Measurements from ENCODE around the gene METRN. TPM values are rescaled to one million over a fixed set of nuclear protein-coding genes. Genes with fewer than 3 reads are reported as not detected.

The METRN gene
- total RNA-seq, 2 experiments from 2014 or later: 8.2 to 11.0 TPM

DNA sequence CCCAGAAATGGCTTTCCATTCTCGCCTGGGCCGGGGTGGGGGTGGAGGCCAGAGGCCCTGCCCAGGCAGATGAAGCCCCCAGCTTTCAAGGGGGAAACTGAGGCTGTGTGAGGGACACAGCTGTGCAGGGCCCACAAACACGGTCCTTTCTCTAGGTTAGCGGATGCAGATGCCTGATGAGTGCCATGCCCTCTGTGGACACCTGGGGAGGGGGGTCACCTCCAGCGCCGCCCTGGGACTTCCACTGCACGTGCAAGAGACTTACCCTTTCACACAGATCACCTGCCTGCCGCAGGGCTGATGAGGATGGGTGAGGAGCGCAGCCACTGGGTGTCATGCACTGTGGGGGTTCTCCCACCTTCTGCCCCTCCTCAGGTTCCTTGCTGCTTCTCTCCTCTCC lies 3.5 kb downstream of the METRN start:
- no peak overlapping the region for H3K4me3 Mint-ChIP-seq
- H3K27me3 Mint-ChIP-seq (ENCODE audit: low read depth): peaks cover 8% of the 10 kb centered on the region
- no peak for DNase-seq
- H3K27ac Mint-ChIP-seq: no peak overlapping the region
- intact Hi-C loops (cut with micrococcal nuclease): no loop called here
- no peaks in the 10 kb centered on the region for H3K36me3 Mint-ChIP-seq (ENCODE audit: low read depth)
- H3K9me3 Mint-ChIP-seq: no peaks in the 10 kb centered on the region
- peaks cover 16% of the 10 kb centered on the region for H3K4me1 Mint-ChIP-seq (ENCODE audit: low read depth)
- CTCF ChIA-PET: no interaction called here

GRCh38 chr16:718922-719321 lies 4.0 kb downstream of the METRN start:
- no peak for DNase-seq
- CTCF ChIA-PET: no interaction called here
- no peak overlapping the region for H3K27ac Mint-ChIP-seq
- H3K36me3 Mint-ChIP-seq (ENCODE audit: low read depth): no peaks in the 10 kb centered on the region
- H3K27me3 Mint-ChIP-seq (ENCODE audit: low read depth): peaks cover 6% of the 10 kb centered on the region
- intact Hi-C loops (cut with micrococcal nuclease): no loop called here
- H3K4me1 Mint-ChIP-seq (ENCODE audit: low read depth): peaks cover 17% of the 10 kb centered on the region
- peak overlapping the region; percentile 55 for H3K4me3 Mint-ChIP-seq
- no peaks in the 10 kb centered on the region for H3K9me3 Mint-ChIP-seq

- intact Hi-C loops (cut with micrococcal nuclease): loop anchor here (2.0 to 5.0 kb wide), 2 partner anchors 21 to 38 kb away; partner anchors contain the start of genes CIAO3, JMJD8 and STUB1
- H3K27ac Mint-ChIP-seq: peak overlapping the region; percentile 69
- no peaks in the 10 kb centered on the region for H3K36me3 Mint-ChIP-seq (ENCODE audit: low read depth)
- peaks cover 2% of the 10 kb centered on the region for H3K27me3 Mint-ChIP-seq (ENCODE audit: low read depth)
- no peak for DNase-seq
- peak overlapping the region; percentile 82 for H3K4me3 Mint-ChIP-seq
- H3K9me3 Mint-ChIP-seq: no peaks in the 10 kb centered on the region
- CTCF ChIA-PET: interaction anchor here (0.7 to 3.7 kb wide), 7 partner anchors 8 to 86 kb away, joined by 3 to 25 read pairs (median 5); partner anchors contain the start of gene CIAO3
- peaks cover 17% of the 10 kb centered on the region for H3K4me1 Mint-ChIP-seq (ENCODE audit: low read depth)
These were observed 5.0 kb downstream of the METRN start for GRCh38 chr16:719815-720446.

DNA sequence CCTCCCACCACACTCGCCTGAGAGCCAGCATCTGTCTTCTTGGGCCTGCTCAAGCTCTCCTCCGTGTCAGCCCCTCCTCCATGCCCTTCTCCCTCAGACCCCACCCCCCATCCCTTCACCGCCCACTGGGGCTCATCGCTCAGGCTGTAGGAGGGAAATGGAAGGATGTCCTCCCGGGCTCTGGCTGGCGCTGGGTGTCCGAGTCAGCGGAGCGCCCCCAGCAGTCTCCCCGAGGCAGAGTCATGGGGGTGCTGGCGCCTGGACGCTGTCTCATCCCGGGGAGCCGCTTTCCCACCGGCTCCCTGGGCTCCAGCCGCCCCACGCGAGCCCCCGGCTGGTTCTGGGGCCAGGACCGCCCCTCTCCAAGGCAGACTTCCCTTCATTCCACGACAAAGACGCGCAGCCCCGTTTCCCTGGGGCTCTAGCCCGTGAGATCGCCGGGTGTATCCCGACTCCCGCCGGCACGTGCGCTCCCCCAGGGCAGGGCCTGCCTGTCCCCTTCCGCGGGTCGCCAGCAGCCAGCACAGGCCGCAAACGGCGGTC lies 5.6 kb downstream of the METRN start:
- DNase-seq: peak; percentile 73
- peaks cover 17% of the 10 kb centered on the region for H3K4me1 Mint-ChIP-seq (ENCODE audit: low read depth)
- peak overlapping the region; percentile 82 for H3K4me3 Mint-ChIP-seq
- peak overlapping the region; percentile 69 for H3K27ac Mint-ChIP-seq
- intact Hi-C loops (cut with micrococcal nuclease): loop anchor here (2.0 to 5.0 kb wide), 2 partner anchors 20 to 38 kb away; partner anchors contain the start of genes CIAO3, JMJD8 and STUB1
- H3K9me3 Mint-ChIP-seq: no peaks in the 10 kb centered on the region
- H3K27me3 Mint-ChIP-seq (ENCODE audit: low read depth): peaks cover 2% of the 10 kb centered on the region
- H3K36me3 Mint-ChIP-seq (ENCODE audit: low read depth): no peaks in the 10 kb centered on the region
- CTCF ChIA-PET: interaction anchor here (0.7 to 3.7 kb wide), 8 partner anchors 9 to 122 kb away, joined by 3 to 25 read pairs (median 4); partner anchors contain the start of gene CIAO3

DNA sequence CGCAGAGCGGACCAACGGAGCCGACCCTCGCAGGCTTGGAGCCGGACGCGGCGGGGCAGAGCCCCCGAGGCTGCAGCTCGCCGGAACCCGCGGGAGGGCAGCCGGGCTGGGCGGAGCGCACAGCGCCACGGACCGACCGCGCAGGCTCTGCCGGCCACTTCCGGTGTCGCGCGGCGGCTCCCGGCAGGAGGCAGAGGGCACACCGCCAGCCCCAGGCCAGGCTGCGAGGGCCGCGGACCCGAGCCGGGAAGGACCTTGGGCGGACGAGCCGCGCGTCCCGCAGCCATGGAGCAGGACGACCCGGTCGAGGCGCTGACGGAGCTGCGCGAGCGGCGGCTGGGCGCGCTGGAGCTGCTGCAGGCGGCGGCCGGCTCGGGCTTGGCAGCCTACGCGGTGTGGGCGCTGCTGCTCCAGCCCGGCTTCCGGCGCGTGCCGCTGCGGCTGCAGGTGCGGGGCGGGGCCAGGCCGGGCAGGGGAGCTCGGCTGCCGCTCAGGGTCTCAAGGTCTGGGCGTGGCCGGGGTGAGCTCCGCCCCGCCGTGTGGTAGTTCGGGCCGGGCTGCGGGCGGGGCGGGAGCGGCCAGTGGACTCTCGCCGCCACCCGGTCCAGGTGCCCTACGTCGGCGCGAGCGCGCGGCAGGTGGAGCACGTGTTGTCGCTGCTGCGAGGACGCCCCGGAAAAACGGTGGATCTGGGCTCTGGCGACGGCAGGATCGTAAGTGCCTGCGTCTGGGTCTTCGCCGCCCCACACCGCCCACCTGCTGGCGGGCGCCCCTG lies 6.3 kb downstream of the METRN start, which contains the start of gene ANTKMT:
Gene ANTKMT (plus strand): TSS at position 157 of the 775 bp plus-strand sequence. CDS start 129 bp downstream, at position 286.
- Mint-ChIP-seq H3K4me3 (peak within 1 kb of the TSS; percentile 82), H3K9me3 (no peaks in the 10 kb centered on the region), H3K36me3 (ENCODE audit: low read depth) (no peaks in the 10 kb centered on the region), H3K4me1 (ENCODE audit: low read depth) (peaks cover 17% of the 10 kb centered on the region), H3K27ac (peak within 1 kb of the TSS; percentile 69), H3K27me3 (ENCODE audit: low read depth) (no peaks in the 10 kb centered on the region)
- intact Hi-C loops (cut with micrococcal nuclease): loop anchor here (2.0 to 5.0 kb wide), 2 partner anchors 20 to 39 kb away; partner anchors contain the start of genes CIAO3, JMJD8 and STUB1
- peak; percentile 76 for DNase-seq
- CTCF ChIA-PET: interaction anchor here (0.7 to 3.7 kb wide), 3 partner anchors 9 to 123 kb away, joined by 3 to 25 read pairs (median 13); partner anchors contain the start of gene CIAO3

DNA sequence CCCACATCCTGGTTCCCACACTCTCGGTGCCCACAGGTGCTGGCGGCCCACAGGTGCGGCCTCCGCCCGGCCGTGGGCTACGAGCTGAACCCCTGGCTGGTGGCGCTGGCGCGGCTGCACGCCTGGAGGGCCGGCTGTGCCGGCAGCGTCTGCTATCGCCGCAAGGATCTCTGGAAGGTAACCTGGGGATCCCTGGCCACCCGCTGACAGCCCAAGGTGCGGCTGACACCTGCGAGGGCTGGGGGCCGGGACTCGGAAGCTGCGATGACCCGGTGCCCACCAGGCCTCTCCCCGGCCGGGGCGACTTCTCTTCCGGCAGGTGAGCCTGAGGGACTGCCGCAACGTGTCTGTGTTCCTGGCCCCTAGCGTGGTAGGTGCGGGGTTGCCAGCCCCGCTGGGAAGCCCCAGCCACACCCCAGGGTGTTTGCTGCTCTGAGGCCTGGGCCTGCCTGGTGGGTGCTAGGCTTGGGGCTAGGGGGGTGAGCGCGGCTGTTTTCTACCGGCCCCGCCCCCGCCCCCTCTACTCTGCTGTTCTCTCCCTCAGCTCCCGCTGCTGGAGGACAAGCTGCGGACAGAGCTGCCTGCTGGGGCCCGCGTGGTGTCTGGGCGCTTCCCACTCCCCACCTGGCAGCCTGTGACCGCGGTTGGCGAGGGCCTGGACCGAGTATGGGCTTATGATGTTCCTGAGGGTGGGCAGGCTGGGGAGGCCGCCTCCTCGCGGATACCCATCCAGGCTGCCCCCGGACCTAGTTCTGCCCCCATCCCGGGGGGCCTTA lies 7.0 kb downstream of the METRN start:
- CTCF ChIA-PET: interaction anchor here (1.0 to 3.7 kb wide), 3 partner anchors 10 to 19 kb away, joined by 3 to 25 read pairs (median 13); partner anchors contain the start of gene CIAO3
- no peak for DNase-seq
- Mint-ChIP-seq H3K4me1 (ENCODE audit: low read depth) (peaks cover 17% of the 10 kb centered on the region), H3K36me3 (ENCODE audit: low read depth) (no peaks in the 10 kb centered on the region), H3K27ac (no peak overlapping the region), H3K4me3 (peak overlapping the region; percentile 49), H3K27me3 (ENCODE audit: low read depth) (no peaks in the 10 kb centered on the region), H3K9me3 (no peaks in the 10 kb centered on the region)
- intact Hi-C loops (cut with micrococcal nuclease): loop anchor here (2.0 to 5.0 kb wide), 2 partner anchors 19 to 40 kb away; partner anchors contain the start of genes CIAO3, JMJD8 and STUB1

- H3K4me1 Mint-ChIP-seq (ENCODE audit: low read depth): peaks cover 17% of the 10 kb centered on the region
- H3K27ac Mint-ChIP-seq: no peak overlapping the region
- H3K36me3 Mint-ChIP-seq (ENCODE audit: low read depth): no peaks in the 10 kb centered on the region
- CTCF ChIA-PET: interaction anchor here (1.0 to 3.7 kb wide), 3 partner anchors 11 to 18 kb away, joined by 3 to 25 read pairs (median 5); partner anchors contain the start of gene CIAO3
- H3K27me3 Mint-ChIP-seq (ENCODE audit: low read depth): no peaks in the 10 kb centered on the region
- intact Hi-C loops (cut with micrococcal nuclease): loop anchor here (5.0 kb wide), 1 partner anchor 41 kb away; the partner anchor contains the start of genes JMJD8 and STUB1
- peak overlapping the region; percentile 49 for H3K4me3 Mint-ChIP-seq
- no peaks in the 10 kb centered on the region for H3K9me3 Mint-ChIP-seq
- no peak for DNase-seq
These were observed 8.1 kb downstream of the METRN start for GRCh38 chr16:722835-723633.

- Mint-ChIP-seq H3K4me1 (ENCODE audit: low read depth) (peaks cover 17% of the 10 kb centered on the region), H3K4me3 (no peak overlapping the region), H3K36me3 (ENCODE audit: low read depth) (no peaks in the 10 kb centered on the region), H3K9me3 (no peaks in the 10 kb centered on the region), H3K27me3 (ENCODE audit: low read depth) (no peaks in the 10 kb centered on the region), H3K27ac (no peak overlapping the region)
- intact Hi-C loops (cut with micrococcal nuclease): loop anchor here (5.0 kb wide), 1 partner anchor 41 kb away; the partner anchor contains the start of genes JMJD8 and STUB1
- DNase-seq: no peak
- CTCF ChIA-PET: interaction anchor here (1.6 kb wide), 1 partner anchor 11 kb away, joined by 5 read pairs; no protein-coding TSS in a partner anchor
These were observed 8.8 kb downstream of the METRN start for GRCh38 chr16:723695-724094.

- CTCF ChIA-PET: interaction anchor here (0.5 to 2.5 kb wide), 5 partner anchors 8 to 596 kb away, joined by 3 to 14 read pairs (median 5); partner anchors contain the start of gene CIAO3
- Mint-ChIP-seq H3K4me1 (ENCODE audit: low read depth) (peaks cover 13% of the 10 kb centered on the region), H3K27me3 (ENCODE audit: low read depth) (no peaks in the 10 kb centered on the region), H3K4me3 (no peak overlapping the region), H3K36me3 (ENCODE audit: low read depth) (no peaks in the 10 kb centered on the region), H3K27ac (no peak overlapping the region), H3K9me3 (no peaks in the 10 kb centered on the region)
- DNase-seq: no peak
- intact Hi-C loops (cut with micrococcal nuclease): loop anchor here (5.0 kb wide), 1 partner anchor 42 kb away; the partner anchor contains the start of genes JMJD8 and STUB1
These were observed 9.5 kb downstream of the METRN start for GRCh38 chr16:724188-725040.

DNA sequence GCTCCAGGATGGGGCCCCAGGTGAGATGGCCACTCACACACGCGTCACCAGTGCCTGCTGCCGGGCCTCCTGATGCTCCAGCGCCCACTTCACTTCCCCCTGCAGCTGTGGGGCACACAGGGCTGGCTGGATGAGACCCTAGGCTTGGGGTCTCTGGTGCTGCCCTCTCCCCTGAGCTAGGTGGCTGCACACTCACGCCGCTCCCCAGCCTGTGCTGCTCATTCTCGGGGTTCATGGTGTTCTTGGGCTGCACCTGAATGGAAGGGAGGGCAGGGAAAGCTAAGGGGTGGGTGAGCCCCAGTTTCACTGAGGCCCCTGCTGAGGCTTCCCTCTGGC lies 10.1 kb downstream of the METRN start:
- peaks cover 8% of the 10 kb centered on the region for H3K4me1 Mint-ChIP-seq (ENCODE audit: low read depth)
- no peak overlapping the region for H3K27ac Mint-ChIP-seq
- H3K27me3 Mint-ChIP-seq (ENCODE audit: low read depth): no peaks in the 10 kb centered on the region
- H3K4me3 Mint-ChIP-seq: no peak overlapping the region
- intact Hi-C loops (cut with micrococcal nuclease): no loop called here
- CTCF ChIA-PET: interaction anchor here (0.5 to 2.5 kb wide), 4 partner anchors 10 to 596 kb away, joined by 3 to 14 read pairs (median 6); partner anchors contain the start of gene CIAO3
- H3K9me3 Mint-ChIP-seq: no peaks in the 10 kb centered on the region
- DNase-seq: no peak
- no peaks in the 10 kb centered on the region for H3K36me3 Mint-ChIP-seq (ENCODE audit: low read depth)

Measured in activated naive CD4-positive, alpha-beta T cell treated with anti-CD3 and anti-CD28 coated beads for 36 hours (primary cell).